Central memory CD8-positive, alpha-beta T cell (primary cell): ENCODE measurements around the gene ERVK3-1.
"Not testable (repeated sequence)": the region's sequence is repeated elsewhere in the genome, so short reads cannot be mapped to it uniquely, and the experiment has no call there.

Source experiments
- ATAC-seq: fragments of 150-1000 bp; cut with Tn5 transposase; replicated peaks from 2 replicates; pipeline ENCODE4 v1.10.0; 2022; ENCODE audit warnings: mild to moderate bottlenecking, moderate FRiP score, moderate number of reproducible peaks; ENCODE audit not compliant: poor library complexity, severe bottlenecking; ENCODE audit errors: extremely low read depth
- DNase-seq, 2 donors: peaks; one replicate each; pipeline ENCODE4 v3.0.0; 2021; ENCODE audit warnings: low spot score in 2 of 2
- H3K27ac Mint-ChIP-seq: one replicate; pipeline ENCODE4 v1.8.0; 2022; ENCODE audit warnings: low read depth, mild to moderate bottlenecking, moderate library complexity, mixed read lengths
- H3K27me3 Mint-ChIP-seq: one replicate; pipeline ENCODE4 v1.8.0; 2022; ENCODE audit warnings: mixed read lengths
- H3K36me3 Mint-ChIP-seq: one replicate; pipeline ENCODE4 v1.8.0; 2022; ENCODE audit warnings: mild to moderate bottlenecking, moderate library complexity, mixed read lengths; ENCODE audit not compliant: insufficient read depth
- H3K4me1 Mint-ChIP-seq: one replicate; pipeline ENCODE4 v1.8.0; 2022; ENCODE audit warnings: mixed read lengths
- H3K4me3 Mint-ChIP-seq: one replicate; pipeline ENCODE4 v1.8.0; 2022; ENCODE audit warnings: mild to moderate bottlenecking, moderate library complexity, mixed read lengths
- H3K9me3 Mint-ChIP-seq: one replicate; pipeline ENCODE4 v1.8.0; 2022; ENCODE audit warnings: mixed read lengths

Gene ERVK3-1, protein sequence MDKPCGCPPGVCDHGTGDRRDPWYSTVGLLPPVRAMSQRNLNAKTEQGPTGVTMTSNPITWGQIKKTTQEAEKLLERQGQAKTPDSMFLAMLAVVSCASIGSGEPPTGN

GRCh38 chr19:58305065-58305931 lies at the start of gene ERVK3-1:
Gene ERVK3-1 (plus strand): TSS chr19:58305377. CDS start chr19:58312169, 6,792 bp downstream.
- Mint-ChIP-seq H3K9me3 (no peaks in the 10 kb centered on the region), H3K27me3 (no peaks in the 10 kb centered on the region), H3K27ac (peak within 1 kb of the TSS; percentile 98), H3K4me3 (peak within 1 kb of the TSS; percentile 94), H3K36me3 (peaks cover 41% of the 10 kb centered on the region), H3K4me1 (peaks cover 52% of the 10 kb centered on the region)
- DNase-seq: peak; percentile 80 to 92
- peak; percentile 95 for ATAC-seq

DNA sequence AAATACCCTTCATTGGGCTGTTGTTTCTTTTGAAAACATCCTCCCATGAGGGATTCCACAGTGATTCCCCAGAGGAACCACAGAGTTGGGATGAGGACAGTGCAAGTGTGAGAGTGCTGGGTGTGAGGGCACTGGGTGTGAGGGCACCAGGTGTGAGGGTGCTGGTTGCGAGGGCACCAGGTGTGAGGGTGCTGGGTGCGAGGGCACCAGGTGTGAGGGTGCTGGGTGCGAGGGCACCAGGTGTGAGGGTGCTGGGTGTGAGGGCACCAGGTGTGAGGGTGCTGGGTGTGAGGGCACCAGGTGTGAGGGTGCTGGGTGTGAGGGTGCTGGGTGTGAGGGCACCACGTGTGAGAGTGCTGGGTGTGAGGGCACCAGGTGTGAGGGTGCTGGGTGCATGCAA lies 46.9 kb upstream of the ERVK3-1 start:
- H3K4me1 Mint-ChIP-seq, H3K4me3 Mint-ChIP-seq: not testable (repeated sequence)

GRCh38 chr19:58261600-58261967 lies 43.6 kb upstream of the ERVK3-1 start:
- DNase-seq (no peak), ATAC-seq (no peak)
- no peak overlapping the region for H3K4me3 Mint-ChIP-seq
- no peaks in the 10 kb centered on the region for H3K4me1 Mint-ChIP-seq
- peaks cover 6% of the 10 kb centered on the region for H3K36me3 Mint-ChIP-seq
- no peak overlapping the region for H3K27ac Mint-ChIP-seq
- H3K9me3 Mint-ChIP-seq: peaks cover 9% of the 10 kb centered on the region
- no peaks in the 10 kb centered on the region for H3K27me3 Mint-ChIP-seq

More for the DNA sequence above, 46.9 kb upstream of the ERVK3-1 start:
- not testable (repeated sequence) for H3K27ac Mint-ChIP-seq, ATAC-seq, H3K27me3 Mint-ChIP-seq, H3K36me3 Mint-ChIP-seq, DNase-seq
- peaks cover 23% of the 10 kb centered on the region for H3K9me3 Mint-ChIP-seq

GRCh38 chr19:58261968-58262921 lies 42.9 kb upstream of the ERVK3-1 start:
- Mint-ChIP-seq H3K4me1 (no peaks in the 10 kb centered on the region), H3K27ac (no peak overlapping the region), H3K36me3 (peaks cover 6% of the 10 kb centered on the region), H3K4me3 (no peak overlapping the region), H3K9me3 (peaks cover 9% of the 10 kb centered on the region), H3K27me3 (no peaks in the 10 kb centered on the region)
- ATAC-seq (no peak), DNase-seq (no peak)

DNA sequence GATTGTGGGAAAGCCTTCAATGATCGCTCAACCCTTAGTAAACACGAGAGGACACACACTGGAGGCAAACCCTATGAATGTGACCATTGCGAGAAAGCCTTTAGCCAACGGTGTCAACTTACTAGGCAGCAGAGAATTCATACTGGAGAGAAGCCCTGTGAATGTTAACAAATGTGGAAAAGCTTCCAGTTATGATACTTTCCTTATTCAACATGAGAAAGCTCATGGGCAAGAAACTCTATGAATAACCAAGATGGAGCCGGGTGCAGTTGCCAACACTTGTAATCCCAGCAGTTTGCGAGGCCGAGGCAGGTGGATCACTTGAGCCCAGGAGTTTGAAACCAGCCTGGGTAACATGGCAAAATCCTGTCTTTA lies 42.3 kb upstream of the ERVK3-1 start:
- Mint-ChIP-seq H3K4me1 (no peaks in the 10 kb centered on the region), H3K27ac (no peak overlapping the region), H3K9me3 (peaks cover 3% of the 10 kb centered on the region), H3K4me3 (no peak overlapping the region), H3K36me3 (peaks cover 6% of the 10 kb centered on the region), H3K27me3 (no peaks in the 10 kb centered on the region)
- ATAC-seq (no peak), DNase-seq (no peak)

DNA sequence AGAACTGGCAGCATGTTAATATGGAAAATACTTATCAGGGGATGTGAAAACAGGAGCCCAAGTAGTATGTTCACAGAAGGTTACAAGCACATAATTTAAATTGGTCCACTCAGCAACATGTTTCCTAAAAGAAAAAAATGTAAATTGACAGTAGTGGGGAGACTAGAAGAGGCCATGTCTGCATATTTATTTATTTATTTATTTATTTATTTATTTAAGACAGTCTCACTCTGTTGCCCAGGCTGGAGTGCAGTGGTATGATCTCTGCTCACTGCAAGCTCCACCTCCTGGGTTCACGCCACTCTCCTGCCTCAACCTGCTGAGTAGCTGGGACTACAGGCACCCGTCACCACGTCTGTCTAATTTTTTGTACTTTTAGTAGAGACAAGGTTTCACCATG lies 40.1 kb upstream of the ERVK3-1 start:
- DNase-seq (no peak), ATAC-seq (no peak)
- Mint-ChIP-seq H3K27me3 (no peaks in the 10 kb centered on the region), H3K4me3 (no peak overlapping the region), H3K27ac (no peak overlapping the region), H3K4me1 (no peaks in the 10 kb centered on the region), H3K36me3 (peaks cover 6% of the 10 kb centered on the region), H3K9me3 (no peaks in the 10 kb centered on the region)

DNA sequence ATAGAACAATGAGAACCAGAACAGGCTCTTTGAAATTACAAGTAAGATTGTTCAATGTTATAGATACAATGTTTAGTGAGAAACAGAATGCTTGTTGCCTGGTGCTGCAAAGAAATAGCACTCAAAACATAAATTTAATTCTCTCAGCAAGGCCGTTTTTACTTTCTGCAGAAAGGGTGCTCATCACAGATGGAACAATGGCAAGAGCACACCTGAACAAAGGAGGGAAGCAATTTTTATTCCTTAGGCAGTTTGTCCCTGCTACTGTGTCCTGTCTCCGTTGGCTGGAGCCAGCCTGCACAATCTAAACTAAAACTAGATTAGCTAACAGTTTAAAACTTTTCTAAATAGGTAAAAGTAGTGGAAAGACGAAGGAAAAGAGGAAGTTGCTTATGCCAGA lies 36.8 kb upstream of the ERVK3-1 start:
- Mint-ChIP-seq H3K4me1 (no peaks in the 10 kb centered on the region), H3K36me3 (peaks cover 3% of the 10 kb centered on the region), H3K9me3 (no peaks in the 10 kb centered on the region), H3K27ac (no peak overlapping the region), H3K4me3 (no peak overlapping the region), H3K27me3 (no peaks in the 10 kb centered on the region)
- DNase-seq (no peak), ATAC-seq (no peak)

DNA sequence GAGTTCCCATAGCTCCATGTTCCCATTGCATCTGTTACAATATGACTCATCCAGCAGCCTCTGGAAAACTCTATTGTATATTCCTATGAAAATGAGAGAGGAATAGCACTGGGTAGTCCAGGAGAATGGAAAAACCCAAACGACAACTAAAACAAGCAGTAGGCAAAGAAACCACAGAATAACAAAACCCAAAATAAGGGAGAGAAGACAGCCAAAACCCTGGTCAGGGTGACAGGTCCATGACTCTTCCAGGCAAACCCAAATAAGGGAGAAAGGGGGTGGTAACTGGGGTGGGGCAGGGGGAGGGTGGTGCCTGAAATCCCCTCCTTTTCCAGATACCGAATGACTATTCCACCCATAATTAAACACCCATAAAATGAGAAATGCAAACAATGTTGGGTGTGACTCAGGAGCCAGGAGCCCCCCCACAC lies 30.4 kb upstream of the ERVK3-1 start:
- ATAC-seq (no peak), DNase-seq (no peak)
- Mint-ChIP-seq H3K27me3 (no peaks in the 10 kb centered on the region), H3K9me3 (no peaks in the 10 kb centered on the region), H3K4me1 (peaks cover 15% of the 10 kb centered on the region), H3K27ac (no peak overlapping the region), H3K36me3 (peaks cover 17% of the 10 kb centered on the region), H3K4me3 (no peak overlapping the region)

GRCh38 chr19:58275564-58275963 lies 29.6 kb upstream of the ERVK3-1 start:
- H3K4me3 Mint-ChIP-seq: no peak overlapping the region
- no peaks in the 10 kb centered on the region for H3K9me3 Mint-ChIP-seq

GRCh38 chr19:58277197-58277596 lies 28.0 kb upstream of the ERVK3-1 start:
- ATAC-seq (no peak), DNase-seq (no peak)
- Mint-ChIP-seq H3K4me1 (peaks cover 34% of the 10 kb centered on the region), H3K36me3 (peaks cover 16% of the 10 kb centered on the region), H3K27ac (no peak overlapping the region), H3K9me3 (no peaks in the 10 kb centered on the region), H3K4me3 (peak overlapping the region; percentile 58), H3K27me3 (no peaks in the 10 kb centered on the region)

More at GRCh38 chr19:58275564-58275963, 29.6 kb upstream of the ERVK3-1 start:
- DNase-seq (no peak), ATAC-seq (no peak)
- H3K36me3 Mint-ChIP-seq: peaks cover 17% of the 10 kb centered on the region
- no peak overlapping the region for H3K27ac Mint-ChIP-seq
- no peaks in the 10 kb centered on the region for H3K27me3 Mint-ChIP-seq
- H3K4me1 Mint-ChIP-seq: peaks cover 23% of the 10 kb centered on the region

- ATAC-seq: peak; percentile 31
- H3K4me1 Mint-ChIP-seq: peaks cover 34% of the 10 kb centered on the region
These were observed 27.2 kb upstream of the ERVK3-1 start for GRCh38 chr19:58277748-58278540.

DNA sequence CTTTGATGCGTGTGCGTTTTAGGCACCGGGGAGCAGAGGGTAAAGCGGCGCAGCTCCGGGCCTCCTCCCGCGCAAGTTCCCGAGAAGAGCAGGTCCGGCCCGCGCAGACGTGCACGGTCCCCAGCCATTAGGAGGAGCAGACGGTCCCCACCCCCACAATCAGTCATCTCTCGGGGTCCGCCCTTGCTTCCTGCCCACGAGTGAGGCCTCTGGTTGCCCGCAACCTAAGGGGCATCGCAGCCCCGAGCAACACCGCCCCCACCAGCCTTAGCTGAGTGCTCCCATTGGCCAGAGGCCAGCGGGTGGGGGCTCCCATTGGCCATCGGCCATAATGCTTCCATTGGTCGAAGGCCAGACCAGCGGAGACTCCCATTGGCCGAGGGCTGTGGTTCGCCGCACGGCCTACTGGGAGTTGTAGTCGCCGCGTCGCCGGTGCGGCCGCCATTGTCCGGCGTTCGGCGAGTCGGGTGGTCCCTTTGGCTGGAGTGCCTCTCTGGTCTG lies 26.6 kb upstream of the ERVK3-1 start, which contains the start of gene ZNF8:
Gene ZNF8 (plus strand): TSS at position 415 of the 501 bp plus-strand sequence. CDS start 127 bp downstream, outside the sequence.
- peak; percentile 91 for DNase-seq

More at GRCh38 chr19:58277748-58278540, 27.2 kb upstream of the ERVK3-1 start:
- Mint-ChIP-seq H3K27me3 (no peaks in the 10 kb centered on the region), H3K36me3 (peaks cover 18% of the 10 kb centered on the region), H3K9me3 (no peaks in the 10 kb centered on the region), H3K4me3 (peak overlapping the region; percentile 96), H3K27ac (peak overlapping the region; percentile 97)
- DNase-seq: no peak

More for the DNA sequence above, 26.6 kb upstream of the ERVK3-1 start, which contains the start of gene ZNF8:
- H3K9me3 Mint-ChIP-seq: no peaks in the 10 kb centered on the region
- H3K4me1 Mint-ChIP-seq: peaks cover 34% of the 10 kb centered on the region
- H3K27ac Mint-ChIP-seq: peak within 1 kb of the TSS; percentile 97
- H3K36me3 Mint-ChIP-seq: peaks cover 20% of the 10 kb centered on the region
- no peaks in the 10 kb centered on the region for H3K27me3 Mint-ChIP-seq
- peak; percentile 96 for ATAC-seq
- H3K4me3 Mint-ChIP-seq: peak within 1 kb of the TSS; percentile 96
